MCF 10A (cell line): Measurements from ENCODE around the gene POLR3B. TPM values are rescaled to one million over a fixed set of nuclear protein-coding genes. Genes with fewer than 3 reads are reported as not detected.

Source experiments
- BruUV-seq: library from RNA; stranded (reverse); fragments of 400-500 nt; replicated peaks from 2 replicates; lab custom pipeline; 2021; lab: Mats Ljungman, UMichigan
- CTCF ChIA-PET: fragments of 300-600 bp; sonication (Branson Sonifier 250); formaldehyde crosslinking; extraction: SDS; loops from one replicate; lab custom pipeline; 2021; ENCODE audit warnings: antibody characterized with exemption, inconsistent platforms; lab: Yijun Ruan, JAX
- POLR2A ChIA-PET: fragments of 300-600, 350-650 bp; sonication (Branson Sonifier 250); formaldehyde crosslinking; extraction: SDS; loops from one replicate; lab custom pipeline; 2020; ENCODE audit warnings: antibody characterized with exemption, inconsistent platforms; lab: Yijun Ruan, JAX
- DNase-seq: peaks from one replicate; pipeline ENCODE4 v3.0.0-alpha.2; 2018; ENCODE audit not compliant: unreplicated experiment
- H3K27ac Mint-ChIP-seq: one replicate; pipeline ENCODE4 v1.8.0; 2022; ENCODE audit warnings: mild to moderate bottlenecking, low read depth, mixed read lengths; ENCODE audit not compliant: unreplicated experiment
- H3K27me3 Mint-ChIP-seq: one replicate; pipeline ENCODE4 v1.8.0; 2022; ENCODE audit warnings: mixed read lengths; ENCODE audit not compliant: insufficient read depth, unreplicated experiment
- H3K36me3 Mint-ChIP-seq: one replicate; pipeline ENCODE4 v1.8.0; 2022; ENCODE audit warnings: mild to moderate bottlenecking, moderate library complexity, mixed read lengths; ENCODE audit not compliant: insufficient read depth, unreplicated experiment
- H3K4me1 Mint-ChIP-seq: one replicate; pipeline ENCODE4 v1.8.0; 2022; ENCODE audit warnings: mixed read lengths; ENCODE audit not compliant: insufficient read depth, unreplicated experiment
- H3K4me3 Mint-ChIP-seq: one replicate; pipeline ENCODE4 v1.8.0; 2022; ENCODE audit warnings: mild to moderate bottlenecking, moderate library complexity, mixed read lengths; ENCODE audit not compliant: unreplicated experiment
- H3K9me3 Mint-ChIP-seq: one replicate; pipeline ENCODE4 v1.8.0; 2022; ENCODE audit warnings: mixed read lengths; ENCODE audit not compliant: unreplicated experiment
- intact Hi-C: fragments of 100-400 bp; cut with micrococcal nuclease; formaldehyde crosslinking; loops from 2 replicates; pipeline ENCODE4 v1.14.1; 2022
- total RNA-seq: library from RNA; stranded (reverse); gene quantifications from 2 replicates; pipeline ENCODE4 v1.2.3, GENCODE V29; 2022
- TF ChIP-seq, protein P1 (sequence below): fragments of 200-600 bp; IDR thresholded peaks from one replicate; pipeline ENCODE4 v1.8.0; 2022; ENCODE audit warnings: antibody characterized with exemption, mild to moderate bottlenecking; ENCODE audit not compliant: unreplicated experiment

The POLR3B gene
- total RNA-seq, 1 experiment from 2014 or later: 15.7 TPM

DNA sequence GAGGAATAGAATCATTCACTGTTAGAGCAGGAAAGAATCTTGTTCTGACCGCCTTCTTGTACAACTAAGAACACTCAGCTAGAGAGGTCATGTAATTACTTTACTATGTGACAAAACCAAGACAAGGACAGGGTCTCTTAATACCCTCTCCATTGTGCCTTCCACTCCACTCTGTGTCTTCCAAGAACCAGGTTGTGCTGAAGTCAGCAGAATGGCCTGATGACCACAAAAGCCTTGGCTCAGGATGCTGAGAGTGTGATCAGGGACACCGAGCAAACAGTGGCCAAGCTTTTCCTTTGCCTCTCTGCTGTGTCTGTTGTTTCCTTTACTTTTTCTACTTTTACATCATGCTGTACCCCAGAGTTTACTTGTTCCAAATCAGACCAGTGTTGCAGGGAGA is 142.1 kb downstream of the POLR3B start:
- Mint-ChIP-seq H3K4me1 (no peaks in the 10 kb centered on the region), H3K9me3 (no peaks in the 10 kb centered on the region), H3K4me3 (no peak overlapping the region), H3K27ac (no peak overlapping the region), H3K36me3 (peaks cover 73% of the 10 kb centered on the region), H3K27me3 (no peaks in the 10 kb centered on the region)
- intact Hi-C loops: loop anchor here (10.0 kb wide), 1 partner anchor 425 kb away; no protein-coding TSS in a partner anchor
- BruUV-seq: no TSS peak
- POLR2A ChIA-PET: no interaction called here
- CTCF ChIA-PET: no interaction called here
- no peak for DNase-seq
- TF ChIP-seq, protein P1, sequence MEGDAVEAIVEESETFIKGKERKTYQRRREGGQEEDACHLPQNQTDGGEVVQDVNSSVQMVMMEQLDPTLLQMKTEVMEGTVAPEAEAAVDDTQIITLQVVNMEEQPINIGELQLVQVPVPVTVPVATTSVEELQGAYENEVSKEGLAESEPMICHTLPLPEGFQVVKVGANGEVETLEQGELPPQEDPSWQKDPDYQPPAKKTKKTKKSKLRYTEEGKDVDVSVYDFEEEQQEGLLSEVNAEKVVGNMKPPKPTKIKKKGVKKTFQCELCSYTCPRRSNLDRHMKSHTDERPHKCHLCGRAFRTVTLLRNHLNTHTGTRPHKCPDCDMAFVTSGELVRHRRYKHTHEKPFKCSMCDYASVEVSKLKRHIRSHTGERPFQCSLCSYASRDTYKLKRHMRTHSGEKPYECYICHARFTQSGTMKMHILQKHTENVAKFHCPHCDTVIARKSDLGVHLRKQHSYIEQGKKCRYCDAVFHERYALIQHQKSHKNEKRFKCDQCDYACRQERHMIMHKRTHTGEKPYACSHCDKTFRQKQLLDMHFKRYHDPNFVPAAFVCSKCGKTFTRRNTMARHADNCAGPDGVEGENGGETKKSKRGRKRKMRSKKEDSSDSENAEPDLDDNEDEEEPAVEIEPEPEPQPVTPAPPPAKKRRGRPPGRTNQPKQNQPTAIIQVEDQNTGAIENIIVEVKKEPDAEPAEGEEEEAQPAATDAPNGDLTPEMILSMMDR: no peak

DNA sequence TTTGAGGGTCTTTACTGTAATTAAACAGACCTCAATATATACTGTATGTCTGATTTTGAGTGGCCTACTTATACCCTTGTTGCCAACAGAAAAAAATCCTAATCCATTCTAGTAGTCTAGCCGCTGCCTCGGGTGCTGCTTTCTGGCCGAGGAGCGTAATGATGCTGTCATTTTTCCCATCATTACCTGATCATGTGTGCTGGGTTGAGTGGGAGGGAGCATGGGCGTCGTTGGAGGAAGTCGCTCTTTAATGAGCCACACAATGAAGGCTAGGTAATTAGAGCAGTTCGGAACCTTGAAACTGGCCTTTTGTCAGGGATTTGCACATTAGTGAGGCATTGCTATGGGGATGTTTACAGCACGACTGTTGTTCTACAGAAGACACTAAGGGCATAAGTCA is 149.1 kb downstream of the POLR3B start:
- no peaks in the 10 kb centered on the region for H3K27me3 Mint-ChIP-seq
- H3K4me3 Mint-ChIP-seq: no peak overlapping the region
- peaks cover 55% of the 10 kb centered on the region for H3K36me3 Mint-ChIP-seq
- CTCF ChIA-PET: interaction anchor here (0.8 kb wide), 1 partner anchor 622 kb away, joined by 3 read pairs; no protein-coding TSS in a partner anchor
- no peaks in the 10 kb centered on the region for H3K9me3 Mint-ChIP-seq
- no TSS peak for BruUV-seq
- H3K27ac Mint-ChIP-seq: no peak overlapping the region
- intact Hi-C loops: no loop called here
- no peak for DNase-seq
- TF ChIP-seq, protein P1: no peak
- POLR2A ChIA-PET: no interaction called here
- H3K4me1 Mint-ChIP-seq: no peaks in the 10 kb centered on the region

DNA sequence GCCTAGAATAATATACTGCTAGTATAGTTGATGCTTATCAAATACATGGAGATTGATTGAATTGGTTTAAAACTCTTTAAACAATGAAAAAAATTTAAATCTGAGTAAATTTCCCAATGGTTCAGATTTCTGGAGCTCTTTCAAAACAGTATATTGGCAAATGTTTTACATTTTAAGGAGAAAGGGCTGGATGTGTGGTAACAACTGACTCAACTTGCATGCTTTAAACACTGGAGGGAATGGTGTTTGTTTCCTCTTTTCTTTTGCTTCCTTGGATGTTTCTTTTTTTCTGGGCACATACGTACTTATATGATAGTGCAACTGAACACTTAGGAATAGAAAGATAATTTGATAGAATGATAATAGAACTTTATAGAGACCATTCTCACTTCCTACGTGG is 151.4 kb downstream of the POLR3B start:
- TF ChIP-seq, protein P1: no peak
- Mint-ChIP-seq H3K27me3 (no peaks in the 10 kb centered on the region), H3K4me3 (no peak overlapping the region), H3K9me3 (peaks cover 7% of the 10 kb centered on the region), H3K4me1 (no peaks in the 10 kb centered on the region), H3K36me3 (peaks cover 44% of the 10 kb centered on the region), H3K27ac (no peak overlapping the region)
- POLR2A ChIA-PET: no interaction called here
- DNase-seq: no peak
- CTCF ChIA-PET: no interaction called here
- intact Hi-C loops: no loop called here
- no TSS peak for BruUV-seq

DNA sequence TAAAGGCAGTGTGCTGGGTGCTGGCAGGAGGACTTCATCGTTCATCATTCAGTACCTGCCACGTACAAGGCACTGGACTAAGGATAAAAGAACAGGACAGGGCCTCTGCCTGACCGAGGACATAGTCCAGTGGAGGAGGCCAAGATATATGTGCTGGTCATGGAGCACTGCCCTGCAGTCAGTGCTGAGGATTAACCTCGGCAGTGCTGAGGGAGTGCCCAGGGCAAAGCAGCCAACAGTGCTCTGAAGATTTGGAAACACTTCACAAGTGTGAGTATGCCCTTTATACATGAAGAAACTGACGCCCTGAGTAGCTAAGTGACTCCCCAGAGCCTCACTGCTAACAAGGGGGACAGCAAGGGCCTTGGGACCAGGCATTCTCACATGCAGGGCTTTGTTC is 153.8 kb downstream of the POLR3B start:
- Mint-ChIP-seq H3K27ac (no peak overlapping the region), H3K9me3 (peaks cover 7% of the 10 kb centered on the region), H3K4me3 (no peak overlapping the region), H3K27me3 (no peaks in the 10 kb centered on the region), H3K4me1 (no peaks in the 10 kb centered on the region), H3K36me3 (peaks cover 44% of the 10 kb centered on the region)
- no TSS peak for BruUV-seq
- POLR2A ChIA-PET: no interaction called here
- CTCF ChIA-PET: interaction anchor here (0.6 kb wide), 1 partner anchor 660 kb away, joined by 3 read pairs; no protein-coding TSS in a partner anchor
- TF ChIP-seq, protein P1: no peak
- intact Hi-C loops: no loop called here
- no peak for DNase-seq
